ENCODE measurements around the gene PDE1C. TPM values are rescaled to one million over a fixed set of nuclear protein-coding genes. Genes with fewer than 3 reads are reported as not detected.

Gene PDE1C
- total RNA-seq, 2 donors from 2014 or later = 0.26 to 0.60 TPM

DNA sequence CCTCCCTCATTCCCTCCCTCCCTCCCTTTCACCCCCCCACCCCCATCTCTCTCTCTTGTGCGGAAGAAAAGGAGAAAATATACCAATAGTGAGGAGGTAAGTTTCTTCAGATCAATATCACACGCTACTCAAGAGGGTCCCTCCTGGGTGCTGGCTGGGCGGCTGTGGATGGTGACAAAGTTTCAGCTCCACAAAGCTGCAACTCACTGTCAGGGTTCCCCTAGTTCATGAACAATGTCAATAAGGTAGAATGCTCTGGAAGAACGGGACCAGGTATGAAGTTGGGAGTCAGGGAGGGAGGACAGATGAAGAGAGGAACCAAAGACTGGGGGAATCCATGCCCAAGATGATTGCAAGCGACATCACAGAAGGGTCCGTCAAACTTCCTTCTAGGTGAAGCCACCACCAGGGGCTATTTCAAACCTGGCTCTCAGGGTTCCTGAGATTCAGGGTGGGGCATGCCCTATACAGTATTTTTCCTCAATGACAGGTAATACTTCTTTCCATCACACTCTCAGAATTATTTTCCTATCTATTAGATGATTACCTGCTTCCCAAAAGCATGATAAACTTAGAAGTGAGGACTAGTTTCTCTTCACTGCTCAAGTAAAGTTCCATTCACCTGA lies 1.4 kb upstream of the PDE1C start:
- Histone ChIP-seq H3K9ac (ENCODE audit: extremely low read depth, low read length, poor library complexity, severe bottlenecking) (no peak overlapping the region), H3K4me3 (ENCODE audit: low read length) (peak overlapping the region; percentile 86), H3K4me1 (ENCODE audit: control insufficient read depth, insufficient read depth, low read length) (no peaks in the 10 kb centered on the region), H3K9me3 (ENCODE audit: control insufficient read depth, low read length) (no peaks in the 10 kb centered on the region), H3K27me3 (ENCODE audit: control insufficient read depth, insufficient read depth, low read length, poor library complexity, severe bottlenecking) (peaks cover 86% of the 10 kb centered on the region), H3K36me3 (ENCODE audit: control insufficient read depth, insufficient read depth, low read length) (no peaks in the 10 kb centered on the region), H3K27ac (ENCODE audit: low read depth, low read length) (no peak overlapping the region)
- Mint-ChIP-seq H3K4me3 (peak overlapping the region; percentile 69), H3K4me1 (peaks cover 5% of the 10 kb centered on the region), H3K27ac (no peak overlapping the region), H3K27me3 (ENCODE audit: insufficient read depth) (peaks cover 94% of the 10 kb centered on the region), H3K9me3 (no peaks in the 10 kb centered on the region), H3K36me3 (ENCODE audit: low read depth) (no peaks in the 10 kb centered on the region)
- peak; percentile 53 for DNase-seq
- WGBS, 2 experiments (ENCODE audit: insufficient coverage in 1 of 2, insufficient read length in 1 of 2) = 40 to 74% methylated on average over 4 to 5 of the region's 6 CpGs
- TF ChIP-seq, protein P1, sequence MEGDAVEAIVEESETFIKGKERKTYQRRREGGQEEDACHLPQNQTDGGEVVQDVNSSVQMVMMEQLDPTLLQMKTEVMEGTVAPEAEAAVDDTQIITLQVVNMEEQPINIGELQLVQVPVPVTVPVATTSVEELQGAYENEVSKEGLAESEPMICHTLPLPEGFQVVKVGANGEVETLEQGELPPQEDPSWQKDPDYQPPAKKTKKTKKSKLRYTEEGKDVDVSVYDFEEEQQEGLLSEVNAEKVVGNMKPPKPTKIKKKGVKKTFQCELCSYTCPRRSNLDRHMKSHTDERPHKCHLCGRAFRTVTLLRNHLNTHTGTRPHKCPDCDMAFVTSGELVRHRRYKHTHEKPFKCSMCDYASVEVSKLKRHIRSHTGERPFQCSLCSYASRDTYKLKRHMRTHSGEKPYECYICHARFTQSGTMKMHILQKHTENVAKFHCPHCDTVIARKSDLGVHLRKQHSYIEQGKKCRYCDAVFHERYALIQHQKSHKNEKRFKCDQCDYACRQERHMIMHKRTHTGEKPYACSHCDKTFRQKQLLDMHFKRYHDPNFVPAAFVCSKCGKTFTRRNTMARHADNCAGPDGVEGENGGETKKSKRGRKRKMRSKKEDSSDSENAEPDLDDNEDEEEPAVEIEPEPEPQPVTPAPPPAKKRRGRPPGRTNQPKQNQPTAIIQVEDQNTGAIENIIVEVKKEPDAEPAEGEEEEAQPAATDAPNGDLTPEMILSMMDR (conservative IDR thresholded peaks at IDR 0.05) = peak; percentile 51

DNA sequence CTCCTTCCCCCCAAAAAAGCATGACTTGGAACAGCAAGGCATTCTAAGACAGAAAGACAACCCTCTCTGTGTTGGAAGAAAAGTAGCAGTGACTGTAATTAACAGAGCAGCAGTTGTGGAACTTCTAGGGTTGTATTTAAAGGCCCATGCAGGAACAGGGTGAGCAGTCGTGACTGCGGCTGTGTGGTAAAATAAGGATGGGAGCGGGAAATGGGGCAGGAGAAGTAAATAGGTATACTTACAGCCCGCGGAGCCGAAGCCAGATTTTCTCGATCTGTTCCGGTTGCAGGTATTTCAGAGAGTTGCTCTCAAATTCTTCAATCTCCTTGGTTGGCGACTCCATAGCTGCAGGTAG lies 179 bp downstream of the PDE1C start:
- Histone ChIP-seq H3K4me3 (ENCODE audit: low read length) (peak overlapping the region; percentile 86), H3K36me3 (ENCODE audit: control insufficient read depth, insufficient read depth, low read length) (no peaks in the 10 kb centered on the region), H3K9ac (ENCODE audit: extremely low read depth, low read length, poor library complexity, severe bottlenecking) (no peak overlapping the region), H3K9me3 (ENCODE audit: control insufficient read depth, low read length) (no peaks in the 10 kb centered on the region), H3K27me3 (ENCODE audit: control insufficient read depth, insufficient read depth, low read length, poor library complexity, severe bottlenecking) (peaks cover 93% of the 10 kb centered on the region), H3K27ac (ENCODE audit: low read depth, low read length) (no peak overlapping the region), H3K4me1 (ENCODE audit: control insufficient read depth, insufficient read depth, low read length) (no peaks in the 10 kb centered on the region)
- Mint-ChIP-seq H3K4me1 (peaks cover 5% of the 10 kb centered on the region), H3K27me3 (ENCODE audit: insufficient read depth) (peaks cover 99% of the 10 kb centered on the region), H3K9me3 (no peaks in the 10 kb centered on the region), H3K27ac (no peak overlapping the region), H3K36me3 (ENCODE audit: low read depth) (no peaks in the 10 kb centered on the region), H3K4me3 (peak overlapping the region; percentile 69)
- DNase-seq = no peak
- WGBS, 2 experiments (ENCODE audit: insufficient coverage in 1 of 2, insufficient read length in 1 of 2) = 3 to 13% methylated on average over 8 to 9 of the region's 9 CpGs
- TF ChIP-seq, protein P1 (conservative IDR thresholded peaks at IDR 0.05) = no peak

DNA sequence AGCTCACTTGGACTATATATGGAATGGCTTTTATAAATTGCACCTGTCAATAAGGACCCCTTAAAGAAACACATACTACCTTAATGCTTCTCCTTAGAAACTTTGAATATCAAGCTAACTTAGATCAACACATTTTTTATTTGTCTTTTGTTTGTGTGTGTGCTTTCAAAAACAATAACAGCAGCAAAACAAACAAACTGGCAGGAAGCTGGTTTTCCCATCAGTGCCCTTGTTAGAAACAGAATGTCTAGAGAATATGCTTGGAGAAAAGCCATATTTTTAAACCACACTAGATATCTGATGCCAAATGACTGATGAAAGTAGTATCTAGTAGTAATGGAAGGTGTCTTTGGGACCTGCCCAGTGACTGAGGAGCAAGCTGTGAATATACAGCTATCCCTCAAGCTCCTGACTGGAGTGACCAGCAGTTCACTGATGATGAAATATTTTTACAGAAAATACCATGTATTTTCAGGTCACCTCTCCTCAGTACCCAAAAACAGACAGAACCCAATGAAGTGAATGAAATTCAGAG lies 1.0 kb downstream of the PDE1C start:
- TF ChIP-seq, protein P1 (conservative IDR thresholded peaks at IDR 0.05) = no peak
- H3K36me3 ChIP-seq (ENCODE audit: control insufficient read depth, insufficient read depth, low read length) = no peaks in the 10 kb centered on the region
- no peak overlapping the region for H3K27ac ChIP-seq (ENCODE audit: low read depth, low read length)
- no peaks in the 10 kb centered on the region for H3K9me3 ChIP-seq (ENCODE audit: control insufficient read depth, low read length)
- H3K9me3 Mint-ChIP-seq = no peaks in the 10 kb centered on the region
- no peaks in the 10 kb centered on the region for H3K4me1 ChIP-seq (ENCODE audit: control insufficient read depth, insufficient read depth, low read length)
- no peak overlapping the region for H3K4me3 Mint-ChIP-seq
- H3K27me3 ChIP-seq (ENCODE audit: control insufficient read depth, insufficient read depth, low read length, poor library complexity, severe bottlenecking) = peaks cover 85% of the 10 kb centered on the region
- H3K27me3 Mint-ChIP-seq (ENCODE audit: insufficient read depth) = peaks cover 93% of the 10 kb centered on the region
- H3K27ac Mint-ChIP-seq = no peak overlapping the region
- no peaks in the 10 kb centered on the region for H3K36me3 Mint-ChIP-seq (ENCODE audit: low read depth)
- no peak for DNase-seq
- H3K9ac ChIP-seq (ENCODE audit: extremely low read depth, low read length, poor library complexity, severe bottlenecking) = no peak overlapping the region
- peaks cover 9% of the 10 kb centered on the region for H3K4me1 Mint-ChIP-seq
- no peak overlapping the region for H3K4me3 ChIP-seq (ENCODE audit: low read length)

All from endodermal cell (in vitro differentiated cells).